Effector CD4-positive, alpha-beta T cell (primary cell): ENCODE measurements around the gene STIP1.

Experiments used
- DNase-seq: peaks from one replicate; pipeline ENCODE4 v3.0.0-alpha.2; 2020

Gene STIP1

DNA sequence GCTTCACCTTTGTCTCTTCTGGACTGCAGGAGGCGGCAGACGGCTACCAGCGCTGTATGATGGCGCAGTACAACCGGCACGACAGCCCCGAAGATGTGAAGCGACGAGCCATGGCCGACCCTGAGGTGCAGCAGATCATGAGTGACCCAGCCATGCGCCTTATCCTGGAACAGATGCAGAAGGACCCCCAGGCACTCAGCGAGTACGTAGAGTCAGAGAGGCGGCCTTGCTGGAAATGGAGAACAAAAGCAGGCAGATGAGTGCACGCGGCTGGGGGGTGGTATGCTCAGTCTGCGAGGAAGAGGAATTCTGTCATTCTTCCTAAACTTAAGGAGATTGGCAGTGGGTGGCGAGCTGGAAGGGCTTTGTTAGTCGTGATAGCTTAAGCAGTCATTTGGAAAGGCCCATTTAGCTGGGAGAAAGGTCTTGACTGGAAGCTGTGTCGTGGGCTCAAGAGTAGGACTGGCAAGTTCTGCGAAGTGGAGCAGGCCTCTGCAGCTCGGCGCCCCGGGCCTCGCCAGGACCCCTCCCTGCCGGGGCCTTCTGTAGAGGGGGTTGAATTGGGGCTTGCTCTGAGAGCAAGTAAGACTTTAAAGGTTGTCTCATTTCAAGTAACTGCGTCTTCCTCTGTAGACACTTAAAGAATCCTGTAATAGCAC, 17.6 kb downstream of the STIP1 start:
- DNase-seq: no peak

DNA sequence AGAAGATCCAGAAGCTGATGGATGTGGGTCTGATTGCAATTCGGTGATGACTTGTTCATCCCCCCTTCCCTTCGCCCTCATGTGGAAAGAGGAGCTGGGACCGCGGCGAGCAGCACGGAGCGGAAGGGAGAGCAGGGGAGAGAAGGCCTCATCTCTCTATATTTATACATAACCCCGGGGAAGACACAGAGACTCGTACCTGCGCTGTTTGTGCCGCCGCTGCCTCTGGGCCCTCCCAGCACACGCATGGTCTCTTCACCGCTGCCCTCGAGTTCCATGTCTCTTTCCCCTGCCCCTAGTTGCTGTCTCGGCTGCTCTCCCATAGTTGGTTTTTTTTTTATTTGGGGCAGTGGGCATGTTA, 18.1 kb downstream of the STIP1 start:
- DNase-seq: no peak

DNA sequence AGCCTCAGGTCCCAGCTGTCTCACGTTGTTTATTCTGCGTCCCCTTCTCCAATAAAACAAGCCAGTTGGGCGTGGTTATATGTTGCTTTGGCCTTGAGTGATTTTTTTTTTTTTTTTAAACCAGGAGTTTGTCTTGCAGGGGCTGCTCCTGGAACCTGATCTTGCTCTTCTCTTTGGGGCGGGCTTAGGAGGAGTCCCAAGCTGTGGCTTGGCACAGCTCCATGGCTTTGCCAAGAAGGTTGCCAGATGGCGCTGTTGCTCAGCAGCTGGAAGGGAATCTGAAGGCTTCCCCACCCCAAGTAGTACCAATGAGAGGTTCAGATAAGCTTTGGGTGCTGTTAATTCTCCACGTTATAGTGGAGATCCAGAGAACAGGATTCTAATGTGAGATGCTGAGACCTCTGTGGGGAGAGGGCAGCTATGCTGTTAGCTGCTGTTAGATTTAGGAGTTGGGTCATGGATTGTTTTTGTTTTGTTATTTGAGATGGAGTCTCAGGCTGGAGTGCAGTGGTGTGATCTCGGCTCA, 18.6 kb downstream of the STIP1 start:
- DNase-seq: peak; percentile 82

DNA sequence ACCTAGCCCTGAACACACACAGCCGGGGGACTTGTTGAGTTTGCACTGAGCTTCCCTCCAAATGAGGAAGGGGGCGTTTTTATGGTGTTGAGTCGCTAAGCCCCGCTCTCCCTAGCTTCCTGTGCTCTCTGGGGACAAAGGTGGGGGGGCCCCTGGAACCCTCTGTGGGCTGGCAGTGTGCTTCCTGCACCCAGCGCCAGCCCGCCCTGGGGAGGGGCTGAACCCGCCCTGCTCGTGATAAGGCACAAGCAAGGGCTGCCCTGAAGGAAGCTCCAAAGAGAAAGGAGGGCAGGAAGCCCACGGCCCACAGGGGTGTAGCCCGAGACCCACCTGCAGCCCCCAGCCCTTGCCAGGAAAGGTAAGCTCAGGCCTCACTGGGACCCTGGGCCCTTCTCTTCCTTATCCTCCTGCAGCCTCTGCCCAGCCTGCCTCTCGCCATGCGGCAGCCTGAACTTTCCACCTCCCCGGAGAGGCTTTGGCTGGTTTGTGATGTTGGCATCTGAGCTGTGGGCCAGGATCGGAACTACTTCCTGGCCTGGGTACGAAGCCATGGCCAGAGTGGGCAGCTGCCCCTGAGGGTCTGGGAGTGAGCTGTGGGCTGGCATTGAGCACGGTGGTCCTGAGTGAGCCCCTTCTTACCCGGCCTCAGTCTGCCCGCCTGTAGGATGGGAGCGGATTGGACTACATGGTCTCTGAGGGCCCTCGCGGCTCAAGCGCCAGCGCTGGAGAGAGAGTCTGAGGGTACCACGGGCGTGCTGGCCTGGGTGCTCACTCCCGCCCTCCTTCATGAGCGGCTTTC, 20.7 kb downstream of the STIP1 start, which contains the start of gene FERMT3:
Gene FERMT3, plus strand, starts transcription at position 265 of the 799 bp plus-strand sequence. CDS start 644 bp downstream, outside the sequence.
- peak; percentile 53 for DNase-seq

DNA sequence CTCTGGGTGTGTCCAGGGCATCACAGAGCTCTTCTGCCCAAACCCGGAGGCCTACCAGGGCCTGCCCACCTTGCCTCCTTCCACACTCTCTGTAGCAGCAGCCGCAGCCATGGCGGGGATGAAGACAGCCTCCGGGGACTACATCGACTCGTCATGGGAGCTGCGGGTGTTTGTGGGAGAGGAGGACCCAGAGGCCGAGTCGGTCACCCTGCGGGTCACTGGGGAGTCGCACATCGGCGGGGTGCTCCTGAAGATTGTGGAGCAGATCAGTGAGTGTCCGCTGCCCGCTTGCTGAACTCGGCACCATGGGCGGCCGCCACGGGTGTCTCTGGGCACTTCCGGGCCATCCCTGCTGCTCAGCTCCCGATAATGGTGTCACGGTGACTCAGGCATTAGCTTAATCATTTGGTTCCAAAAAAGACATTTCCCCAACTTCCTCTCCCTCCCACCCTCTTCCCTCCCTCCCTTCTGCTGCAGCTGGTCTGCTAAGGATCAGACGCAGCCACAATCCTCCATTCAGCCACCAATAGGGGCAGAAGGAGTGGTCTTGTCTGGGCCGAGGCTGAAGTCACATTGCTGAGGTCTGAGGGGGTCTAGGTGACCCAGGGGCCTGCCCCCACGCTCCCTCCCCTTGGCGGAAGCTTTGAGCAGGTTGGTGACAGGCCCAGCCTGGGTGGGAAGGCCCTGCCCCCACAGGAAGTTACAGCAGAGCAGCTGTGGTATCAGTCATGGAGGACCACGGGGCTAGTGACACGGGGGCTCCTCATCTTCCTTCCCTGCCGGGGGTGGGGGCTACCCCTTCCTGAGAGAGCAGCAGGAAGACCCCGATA, 21.5 kb downstream of the STIP1 start:
- DNase-seq: peak; percentile 64

DNA sequence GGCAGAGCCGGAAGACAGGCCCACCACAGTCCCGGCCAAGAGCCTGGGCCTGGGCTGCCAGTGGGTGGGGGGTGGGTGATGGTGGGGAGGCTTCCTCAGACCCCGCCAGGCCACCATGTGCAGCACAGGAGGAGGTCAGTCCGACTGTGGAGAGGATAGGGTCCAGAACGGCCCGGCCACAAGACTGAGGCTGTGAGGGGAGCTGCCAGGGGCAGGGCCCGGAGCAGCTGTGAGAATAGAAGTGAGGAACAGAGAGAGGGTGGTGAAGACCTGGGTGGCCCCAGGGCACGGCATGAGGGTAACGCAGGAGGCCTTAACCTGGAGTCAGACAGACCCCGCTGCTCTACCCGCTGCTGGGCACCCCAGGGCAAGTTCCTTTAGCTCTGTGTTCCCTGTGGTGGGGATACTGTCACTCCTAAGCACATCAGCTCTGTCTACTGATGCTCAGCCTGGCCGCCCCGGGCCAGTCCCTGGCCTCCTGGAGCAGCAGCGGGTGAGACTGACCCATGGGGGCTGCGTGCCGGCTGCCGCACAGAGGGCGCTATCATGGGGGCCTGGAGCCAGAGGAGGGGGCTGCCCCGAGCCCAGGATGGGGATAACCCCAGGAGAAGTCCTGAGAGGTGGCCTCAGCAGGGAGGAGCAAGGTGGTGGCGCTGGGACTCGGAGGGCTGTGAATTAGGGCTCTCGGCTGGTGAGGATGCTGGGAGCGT, 22.3 kb downstream of the STIP1 start:
- no peak for DNase-seq

DNA sequence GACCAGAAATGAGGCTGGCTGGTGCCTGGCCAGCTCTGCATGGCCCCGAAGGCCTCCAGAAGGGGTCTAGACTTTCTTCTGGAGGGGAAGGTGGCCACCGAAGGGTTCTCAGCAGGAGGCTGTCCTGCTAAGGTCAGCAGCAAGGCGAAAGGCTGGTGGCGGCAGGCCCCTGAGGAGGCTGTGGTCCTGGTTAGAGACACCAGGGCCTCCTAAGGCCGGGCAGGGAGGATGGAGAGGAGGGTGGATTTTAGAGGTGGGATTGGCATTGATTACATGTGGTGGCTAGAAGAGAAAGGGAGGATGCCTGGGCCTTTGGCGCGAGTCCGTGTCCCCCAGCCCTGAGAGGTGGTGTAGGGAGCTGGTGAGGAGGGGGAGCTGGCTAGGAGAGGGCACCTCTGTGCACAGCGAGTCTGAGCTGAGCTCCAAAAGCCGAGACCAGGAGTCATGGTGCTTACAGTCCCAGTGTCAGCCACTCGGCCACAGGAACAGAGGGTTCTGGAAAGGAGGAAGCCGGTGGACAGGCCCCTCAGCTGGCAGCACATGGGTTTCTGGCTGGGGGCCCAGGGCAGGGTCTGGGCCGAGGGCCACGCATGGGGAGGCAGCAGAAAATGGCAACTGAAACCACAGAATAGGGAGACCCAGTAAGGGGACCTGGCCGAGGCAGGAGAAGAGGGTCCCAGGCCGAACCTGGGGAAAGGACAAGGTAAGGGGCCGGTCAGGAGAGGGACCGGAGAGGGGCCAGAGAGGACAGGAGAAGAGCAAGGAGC, 23.0 kb downstream of the STIP1 start:
- DNase-seq: no peak

DNA sequence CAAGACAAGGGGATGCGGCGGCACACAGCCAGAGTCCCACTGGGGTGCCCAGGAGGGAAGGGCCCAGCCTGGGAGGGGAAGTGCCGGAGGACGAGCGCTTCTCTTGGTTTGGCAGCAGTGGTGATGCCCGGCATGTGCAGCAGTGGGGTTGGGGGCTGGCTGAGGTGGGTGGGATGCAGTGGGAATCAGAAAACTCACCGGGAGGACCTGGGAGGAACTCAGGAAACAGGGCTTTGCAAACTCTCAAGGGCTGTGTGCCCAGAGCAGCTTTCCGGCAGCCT, 23.5 kb downstream of the STIP1 start:
- DNase-seq: no peak

DNA sequence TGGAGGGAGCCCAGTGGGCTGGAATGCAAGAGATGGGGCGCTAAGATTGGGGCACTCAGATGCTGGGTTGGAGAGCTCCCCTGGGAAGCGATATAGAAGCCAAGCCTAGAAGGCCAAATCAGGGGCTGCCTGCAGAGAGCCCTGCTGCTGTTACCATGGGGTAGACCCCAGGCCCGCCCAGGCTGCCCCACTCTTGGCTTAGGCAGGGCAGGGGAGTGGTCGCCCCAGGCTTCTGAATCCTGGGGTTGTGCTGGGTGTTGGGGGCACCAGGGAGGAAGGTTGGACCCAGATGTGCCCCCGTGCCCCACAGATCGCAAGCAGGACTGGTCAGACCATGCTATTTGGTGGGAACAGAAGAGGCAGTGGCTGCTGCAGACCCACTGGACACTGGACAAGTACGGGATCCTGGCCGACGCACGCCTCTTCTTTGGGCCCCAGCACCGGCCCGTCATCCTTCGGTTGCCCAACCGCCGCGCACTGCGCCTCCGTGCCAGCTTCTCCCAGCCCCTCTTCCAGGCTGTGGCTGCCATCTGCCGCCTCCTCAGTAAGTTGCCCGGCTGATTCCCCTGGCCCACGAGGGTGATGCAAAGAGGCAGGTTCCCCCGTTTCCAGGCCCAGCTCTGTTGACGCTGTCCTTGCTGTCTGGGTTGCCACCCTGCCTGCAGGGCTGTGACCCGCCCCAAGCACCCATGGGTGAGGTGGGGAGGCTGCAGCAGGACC, 24.5 kb downstream of the STIP1 start:
- no peak for DNase-seq

DNA sequence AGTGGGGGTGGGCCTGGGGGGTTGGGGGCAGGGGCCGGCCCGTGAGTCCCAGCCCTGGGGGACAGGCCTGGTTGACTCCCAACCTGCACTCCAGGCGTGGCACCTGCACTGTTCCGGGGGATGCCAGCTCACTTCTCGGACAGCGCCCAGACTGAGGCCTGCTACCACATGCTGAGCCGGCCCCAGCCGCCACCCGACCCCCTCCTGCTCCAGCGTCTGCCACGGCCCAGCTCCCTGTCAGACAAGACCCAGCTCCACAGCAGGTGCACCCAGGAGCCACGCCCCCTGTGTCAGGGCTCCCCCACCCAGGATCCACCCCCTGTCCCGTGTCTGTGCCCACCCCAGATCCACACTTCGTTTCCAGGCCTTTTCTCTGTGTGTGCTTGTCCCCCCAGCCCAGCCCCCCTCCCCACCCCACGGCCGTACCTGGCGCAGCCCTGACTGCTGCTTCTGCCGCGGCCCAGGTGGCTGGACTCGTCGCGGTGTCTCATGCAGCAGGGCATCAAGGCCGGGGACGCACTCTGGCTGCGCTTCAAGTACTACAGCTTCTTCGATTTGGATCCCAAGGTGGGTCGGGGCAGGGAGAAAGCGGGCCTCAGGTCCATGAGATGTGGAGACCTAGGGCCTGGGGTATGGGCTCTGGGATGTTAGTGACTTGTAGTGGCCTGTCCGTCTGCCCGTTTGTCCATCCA, 25.4 kb downstream of the STIP1 start:
- DNase-seq: no peak

DNA sequence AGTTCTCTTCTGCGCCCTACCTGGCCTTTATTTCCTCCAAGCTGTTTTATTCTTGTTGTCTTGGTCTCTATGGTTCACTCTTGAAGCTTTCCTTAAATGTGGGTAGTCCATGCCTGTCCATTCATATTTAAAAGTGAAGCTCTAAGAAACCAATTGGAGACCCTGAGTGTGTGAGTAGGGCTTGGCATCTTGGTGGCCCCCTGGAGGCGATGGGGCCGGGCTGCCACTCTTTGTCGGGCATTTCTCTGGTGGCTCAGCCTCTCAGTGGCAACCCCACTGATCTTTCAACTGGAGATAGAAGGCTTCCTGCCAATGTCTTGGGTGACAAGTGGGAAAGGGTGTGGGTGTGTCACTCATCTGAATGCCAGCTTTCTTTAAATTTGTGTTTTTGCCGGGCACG, 30.9 kb downstream of the STIP1 start:
- no peak for DNase-seq

DNA sequence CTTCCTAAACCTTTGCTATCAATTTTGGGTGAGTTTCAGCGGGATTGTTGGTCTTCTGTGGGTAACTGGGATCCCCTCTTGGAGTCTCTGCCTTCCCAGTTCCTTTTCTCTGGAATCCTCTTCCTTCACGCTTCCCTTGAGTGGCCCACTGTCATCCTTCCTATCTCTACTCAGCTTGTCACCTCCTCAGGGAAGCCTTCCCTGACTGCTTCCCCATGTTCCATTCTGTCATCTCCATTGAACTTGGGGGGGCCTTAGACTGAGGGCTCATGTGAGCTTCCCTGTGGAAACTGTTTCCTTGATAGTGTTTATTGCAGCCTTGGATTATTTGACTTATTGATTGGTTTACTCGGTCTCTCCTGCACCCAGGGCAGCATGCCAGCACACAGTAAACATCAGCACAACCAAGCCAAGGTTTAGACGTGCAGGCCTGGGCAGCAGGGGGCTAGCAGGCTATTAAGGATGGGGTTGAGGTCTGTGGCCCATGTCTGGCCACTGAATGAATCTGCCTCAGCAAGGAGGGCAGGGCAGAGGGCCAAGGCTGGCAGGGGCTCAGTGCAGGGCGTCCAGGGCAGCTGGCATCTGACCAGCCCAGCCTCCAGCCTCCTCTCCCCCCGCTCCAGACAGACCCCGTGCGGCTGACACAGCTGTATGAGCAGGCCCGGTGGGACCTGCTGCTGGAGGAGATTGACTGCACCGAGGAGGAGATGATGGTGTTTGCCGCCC, 32.8 kb downstream of the STIP1 start:
- DNase-seq: no peak

DNA sequence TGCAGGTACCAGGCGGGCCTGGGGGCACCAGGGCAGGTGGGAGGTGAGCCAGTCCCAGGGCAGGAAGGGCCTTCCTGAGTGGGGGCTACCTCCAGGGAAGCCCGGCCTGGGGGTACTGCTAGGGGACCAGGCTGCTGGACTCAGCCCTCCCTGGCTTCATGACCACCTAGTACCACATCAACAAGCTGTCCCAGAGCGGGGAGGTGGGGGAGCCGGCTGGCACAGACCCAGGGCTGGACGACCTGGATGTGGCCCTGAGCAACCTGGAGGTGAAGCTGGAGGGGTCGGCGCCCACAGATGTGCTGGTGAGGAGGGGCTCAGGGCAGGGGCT, 33.3 kb downstream of the STIP1 start:
- DNase-seq: no peak

DNA sequence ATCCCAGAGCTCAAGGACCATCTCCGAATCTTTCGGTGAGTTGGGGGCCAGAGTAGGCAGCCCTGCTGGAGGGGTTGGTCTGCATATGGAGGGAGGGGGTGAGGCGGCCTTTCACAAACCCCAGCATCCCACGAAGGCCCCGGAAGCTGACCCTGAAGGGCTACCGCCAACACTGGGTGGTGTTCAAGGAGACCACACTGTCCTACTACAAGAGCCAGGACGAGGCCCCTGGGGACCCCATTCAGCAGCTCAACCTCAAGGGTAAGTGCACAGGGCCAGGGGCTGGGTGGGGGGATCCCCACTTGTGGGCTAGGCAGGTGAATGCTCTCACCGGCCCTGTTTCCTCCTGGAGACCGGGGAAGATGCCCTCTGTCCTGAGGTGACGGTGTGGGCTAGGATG, 33.8 kb downstream of the STIP1 start:
- DNase-seq: no peak

DNA sequence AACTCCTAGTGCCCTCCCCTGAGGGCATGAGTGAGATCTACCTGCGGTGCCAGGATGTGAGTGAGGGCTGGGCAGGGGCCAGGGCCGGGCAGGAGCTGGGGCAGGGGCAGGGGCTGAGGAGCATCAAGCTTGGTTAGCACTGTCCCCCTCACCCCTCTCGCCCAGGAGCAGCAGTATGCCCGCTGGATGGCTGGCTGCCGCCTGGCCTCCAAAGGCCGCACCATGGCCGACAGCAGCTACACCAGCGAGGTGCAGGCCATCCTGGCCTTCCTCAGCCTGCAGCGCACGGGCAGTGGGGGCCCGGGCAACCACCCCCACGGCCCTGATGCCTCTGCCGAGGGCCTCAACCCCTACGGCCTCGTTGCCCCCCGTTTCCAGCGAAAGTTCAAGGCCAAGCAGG, 34.3 kb downstream of the STIP1 start:
- no peak for DNase-seq

DNA sequence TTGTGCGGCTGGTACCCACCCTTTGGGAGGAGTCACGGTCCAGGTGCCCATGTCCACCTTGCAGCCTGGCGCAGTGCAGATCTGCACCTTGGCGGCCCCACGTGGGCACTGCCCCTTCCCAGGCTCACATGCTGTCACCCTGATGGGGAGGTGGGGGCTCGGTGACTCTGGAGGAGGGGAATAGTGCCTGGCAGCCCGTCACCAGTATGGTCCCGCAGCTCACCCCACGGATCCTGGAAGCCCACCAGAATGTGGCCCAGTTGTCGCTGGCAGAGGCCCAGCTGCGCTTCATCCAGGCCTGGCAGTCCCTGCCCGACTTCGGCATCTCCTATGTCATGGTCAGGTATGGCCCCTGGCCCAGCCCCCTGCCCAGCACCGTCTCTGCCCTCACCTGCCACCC, 34.8 kb downstream of the STIP1 start:
- DNase-seq: no peak

DNA sequence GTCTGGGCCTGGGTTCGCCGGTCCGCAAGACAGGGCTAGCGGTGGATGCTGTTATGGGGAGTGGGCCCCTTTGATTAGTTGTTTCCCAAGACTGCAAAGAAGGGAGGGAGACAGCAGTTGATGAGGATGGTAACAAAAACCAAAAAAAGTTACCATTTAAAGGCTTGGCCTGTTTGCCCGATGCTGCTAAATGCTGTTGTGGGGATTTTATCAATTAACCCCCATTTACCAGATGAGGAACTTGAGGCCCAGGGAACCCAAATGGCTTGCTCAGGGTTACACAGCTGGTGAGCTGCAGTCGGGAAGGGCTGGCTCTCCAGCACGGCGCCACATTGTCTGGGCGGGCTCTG, 36.7 kb downstream of the STIP1 start:
- DNase-seq: no peak

DNA sequence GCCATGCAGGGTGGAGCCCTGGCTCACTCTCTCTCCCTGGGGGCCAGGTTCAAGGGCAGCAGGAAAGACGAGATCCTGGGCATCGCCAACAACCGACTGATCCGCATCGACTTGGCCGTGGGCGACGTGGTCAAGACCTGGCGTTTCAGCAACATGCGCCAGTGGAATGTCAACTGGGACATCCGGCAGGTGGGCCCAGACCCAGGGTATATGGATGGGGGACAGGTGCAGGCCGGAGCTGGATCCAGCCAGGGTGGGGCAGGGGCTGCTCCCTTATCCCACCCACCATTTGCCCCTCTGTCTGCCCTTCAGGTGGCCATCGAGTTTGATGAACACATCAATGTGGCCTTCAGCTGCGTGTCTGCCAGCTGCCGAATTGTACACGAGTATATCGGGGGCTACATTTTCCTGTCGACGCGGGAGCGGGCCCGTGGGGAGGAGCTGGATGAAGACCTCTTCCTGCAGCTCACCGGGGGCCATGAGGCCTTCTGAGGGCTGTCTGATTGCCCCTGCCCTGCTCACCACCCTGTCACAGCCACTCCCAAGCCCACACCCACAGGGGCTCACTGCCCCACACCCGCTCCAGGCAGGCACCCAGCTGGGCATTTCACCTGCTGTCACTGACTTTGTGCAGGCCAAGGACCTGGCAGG, 37.2 kb downstream of the STIP1 start:
- DNase-seq: no peak

DNA sequence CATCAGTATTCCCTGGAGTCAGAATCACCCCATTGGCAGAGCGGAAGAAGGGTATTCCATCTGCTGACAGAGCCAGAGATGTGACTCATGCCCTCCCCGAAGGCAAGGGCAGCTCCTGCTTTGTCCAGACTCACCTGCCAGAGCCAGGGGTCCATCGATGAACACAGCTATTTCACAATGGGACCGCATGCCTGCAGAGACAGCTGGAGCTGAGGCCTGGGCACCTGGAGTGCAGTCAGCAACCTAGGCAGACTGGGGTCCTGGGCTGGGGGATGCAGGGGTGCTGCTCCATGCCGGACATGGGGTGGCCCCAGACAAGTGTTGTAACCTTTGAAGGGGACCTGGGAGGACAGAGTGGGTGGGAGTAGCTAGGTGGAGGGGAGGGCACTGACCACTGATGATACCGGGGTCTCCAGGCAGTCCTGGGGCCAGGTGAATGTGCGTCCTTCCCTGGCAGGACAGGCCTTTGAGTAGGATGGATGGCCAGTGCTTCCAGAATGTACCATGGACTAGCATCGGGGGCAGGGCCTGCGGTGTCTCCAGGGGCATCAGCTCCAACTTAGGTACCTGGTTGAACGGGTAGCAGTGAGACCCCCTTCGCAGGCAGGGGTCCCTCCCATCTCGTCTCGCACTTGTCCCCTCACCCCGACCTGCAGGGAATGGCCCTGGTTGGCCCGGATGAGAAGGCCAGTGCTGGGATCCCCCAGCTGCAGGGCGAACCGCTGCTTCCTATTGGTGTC, 38.4 kb downstream of the STIP1 start:
- DNase-seq: no peak
